ENCODE data around the gene TTC12.
"Not testable (repeated sequence)": the region's sequence is repeated elsewhere in the genome, so short reads cannot be mapped to it uniquely, and the experiment has no call there.

TTC12 gene

GRCh38 chr11:113286509-113287497 is 27.6 kb upstream of the TTC12 start:
- no peak for DNase-seq

GRCh38 chr11:113287801-113288200 is 26.6 kb upstream of the TTC12 start:
- no peak for DNase-seq

GRCh38 chr11:113288286-113288863 is 26.0 kb upstream of the TTC12 start:
- DNase-seq = no peak

GRCh38 chr11:113289431-113290187 is 24.8 kb upstream of the TTC12 start:
- no peak for DNase-seq

- DNase-seq = no peak
Observed at GRCh38 chr11:113293936-113294335, 20.4 kb upstream of the TTC12 start.

- no peak for DNase-seq
Observed at GRCh38 chr11:113295993-113296392, 18.4 kb upstream of the TTC12 start.

- no peak for DNase-seq
Observed at GRCh38 chr11:113296447-113297205, 17.8 kb upstream of the TTC12 start.

GRCh38 chr11:113298496-113298895 is 15.9 kb upstream of the TTC12 start:
- DNase-seq = not testable (repeated sequence)

GRCh38 chr11:113304916-113305315 is 9.5 kb upstream of the TTC12 start:
- no peak for DNase-seq

GRCh38 chr11:113305440-113306336 is 8.7 kb upstream of the TTC12 start:
- DNase-seq = no peak

- DNase-seq = no peak
Observed at GRCh38 chr11:113308601-113309000, 5.8 kb upstream of the TTC12 start.

GRCh38 chr11:113311536-113311935 is 2.8 kb upstream of the TTC12 start:
- DNase-seq = no peak

GRCh38 chr11:113313601-113314000 is 782 bp upstream of the TTC12 start:
- DNase-seq = no peak

- no peak for DNase-seq
Observed at GRCh38 chr11:113314065-113314388, 356 bp upstream of the TTC12 start.

- DNase-seq = no peak
Observed at GRCh38 chr11:113315811-113316210, 1.4 kb downstream of the TTC12 start.

GRCh38 chr11:113316256-113316655 is 1.9 kb downstream of the TTC12 start:
- no peak for DNase-seq

GRCh38 chr11:113317339-113317738 is 3.0 kb downstream of the TTC12 start:
- peak; percentile 68 for DNase-seq

- no peak for DNase-seq
Observed at GRCh38 chr11:113319085-113319484, 4.7 kb downstream of the TTC12 start.

GRCh38 chr11:113322158-113322557 is 7.8 kb downstream of the TTC12 start:
- no peak for DNase-seq

GRCh38 chr11:113324250-113324649 is 9.9 kb downstream of the TTC12 start:
- DNase-seq = no peak

GRCh38 chr11:113329725-113330124 is 15.3 kb downstream of the TTC12 start:
- DNase-seq = no peak

GRCh38 chr11:113331441-113331840 is 17.1 kb downstream of the TTC12 start:
- no peak for DNase-seq
